Measurements from ENCODE around the gene SLC7A7.
"Not testable (repeated sequence)": the region's sequence is repeated elsewhere in the genome, so short reads cannot be mapped to it uniquely, and the experiment has no call there.

SLC7A7 gene

GRCh38 chr14:22757972-22758650, 57.1 kb downstream of the SLC7A7 start:
- DNase-seq (ENCODE audit: low read depth, low spot score), result not testable (repeated sequence)

GRCh38 chr14:22753586-22753985, 61.6 kb downstream of the SLC7A7 start:
- DNase-seq (ENCODE audit: low read depth, low spot score), result no peak

GRCh38 chr14:22752422-22752821, 62.8 kb downstream of the SLC7A7 start:
- DNase-seq (ENCODE audit: low read depth, low spot score), result no peak

DNA sequence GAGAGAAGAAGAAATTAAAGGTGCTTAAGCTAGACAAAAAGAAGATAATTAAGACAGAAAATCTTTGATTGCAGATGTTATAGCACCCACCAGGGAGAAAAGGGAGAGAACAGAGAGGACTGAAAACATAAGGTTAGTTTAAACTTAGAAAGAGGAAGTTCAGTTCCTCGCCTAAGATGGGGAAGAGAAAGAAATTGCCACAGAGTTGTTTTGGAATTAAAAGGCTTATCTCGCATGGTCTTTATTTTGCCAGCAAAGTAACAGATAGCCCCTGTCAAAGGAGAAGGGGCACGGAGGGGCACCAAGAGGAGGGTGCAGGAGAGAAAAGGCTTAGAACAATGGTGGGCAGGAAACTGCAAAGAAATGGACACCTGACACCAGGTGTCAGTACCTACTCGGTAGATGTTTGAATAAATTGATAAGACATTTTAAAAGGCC, 66.6 kb downstream of the SLC7A7 start:
- DNase-seq (ENCODE audit: low read depth, low spot score), result no peak

DNA sequence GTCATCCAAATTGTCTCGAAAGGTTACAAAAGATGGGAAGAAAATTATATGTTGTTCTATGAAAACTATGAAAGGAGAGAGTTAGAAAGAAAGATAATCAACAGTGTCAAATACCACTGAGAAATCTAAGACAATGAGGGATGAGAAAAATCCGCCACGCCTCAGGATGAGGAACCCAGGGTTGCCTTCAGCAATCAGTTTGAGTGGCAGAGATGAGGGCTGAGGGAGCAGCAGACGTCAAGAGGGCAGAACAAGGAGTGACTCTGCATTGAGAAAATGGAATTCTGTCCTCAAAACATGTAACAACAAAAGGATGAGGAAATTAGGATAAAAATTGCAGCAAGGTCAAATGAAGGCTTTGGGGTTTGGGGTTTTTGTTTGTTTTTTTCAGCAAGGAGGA, 67.0 kb downstream of the SLC7A7 start:
- DNase-seq (ENCODE audit: low read depth, low spot score), result no peak

- DNase-seq (ENCODE audit: low read depth, low spot score), result no peak
Measured at GRCh38 chr14:22747769-22748168, 67.5 kb downstream of the SLC7A7 start.

DNA sequence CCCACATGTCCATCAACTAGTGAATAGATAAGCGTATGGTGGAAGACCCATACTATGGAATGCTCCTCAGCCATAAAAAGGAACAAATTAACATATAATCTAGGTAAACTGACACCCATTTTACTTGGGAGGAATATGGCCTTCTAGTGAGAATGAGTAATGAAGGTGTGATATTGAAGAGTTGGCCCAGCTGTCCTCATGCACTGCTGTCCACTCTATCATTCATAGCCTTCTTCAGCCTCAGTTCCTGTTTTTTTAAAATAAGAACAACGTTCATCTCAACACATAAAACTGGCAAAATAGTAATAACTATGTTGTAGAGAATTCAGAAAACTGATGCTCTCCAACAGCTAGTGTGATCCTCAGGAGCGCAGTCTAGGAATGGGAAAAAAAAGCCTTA, 75.2 kb downstream of the SLC7A7 start:
- DNase-seq (ENCODE audit: low read depth, low spot score), result no peak

- no peak for DNase-seq (ENCODE audit: low read depth, low spot score)
Measured at GRCh38 chr14:22739423-22739822, 75.8 kb downstream of the SLC7A7 start.

DNA sequence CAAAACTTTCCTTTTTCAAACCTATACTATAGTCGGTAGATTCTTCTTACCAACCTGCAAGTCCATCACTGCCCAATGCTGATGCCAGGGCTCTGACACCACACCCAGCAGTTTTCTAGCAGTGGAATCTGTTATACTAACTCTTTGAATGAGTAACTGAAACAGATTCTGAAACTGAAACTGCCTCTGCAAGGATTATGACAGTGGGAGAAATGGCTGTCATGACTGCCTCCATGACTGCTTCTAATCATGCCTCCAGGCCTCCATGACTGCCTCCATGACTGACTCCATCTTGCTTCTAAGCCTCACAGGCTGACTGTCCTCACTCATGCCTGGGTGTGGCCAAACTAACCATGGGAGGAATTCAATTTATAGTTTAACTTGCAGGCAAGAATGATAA, 78.2 kb downstream of the SLC7A7 start:
- DNase-seq (ENCODE audit: low read depth, low spot score), result no peak

DNA sequence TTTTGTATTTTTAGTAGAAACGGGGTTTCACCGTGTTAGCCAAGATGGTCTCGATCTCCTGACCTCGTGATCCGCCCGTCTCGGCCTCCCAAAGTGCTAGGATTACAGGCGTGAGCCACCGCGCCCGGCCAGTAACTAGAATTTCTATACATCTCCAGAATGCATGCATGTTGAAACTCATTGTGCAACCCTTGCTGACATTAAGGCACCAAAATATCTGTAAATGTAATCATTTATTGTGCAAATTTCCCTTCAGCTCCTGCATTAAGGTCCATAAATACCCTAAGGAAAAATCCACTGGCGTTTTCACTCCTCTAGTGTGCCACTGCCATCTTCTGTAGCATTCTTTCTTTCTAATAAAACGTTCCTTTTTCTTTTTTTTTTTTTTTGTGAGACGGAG, 78.9 kb downstream of the SLC7A7 start:
- not testable (repeated sequence) for DNase-seq (ENCODE audit: low read depth, low spot score)

DNA sequence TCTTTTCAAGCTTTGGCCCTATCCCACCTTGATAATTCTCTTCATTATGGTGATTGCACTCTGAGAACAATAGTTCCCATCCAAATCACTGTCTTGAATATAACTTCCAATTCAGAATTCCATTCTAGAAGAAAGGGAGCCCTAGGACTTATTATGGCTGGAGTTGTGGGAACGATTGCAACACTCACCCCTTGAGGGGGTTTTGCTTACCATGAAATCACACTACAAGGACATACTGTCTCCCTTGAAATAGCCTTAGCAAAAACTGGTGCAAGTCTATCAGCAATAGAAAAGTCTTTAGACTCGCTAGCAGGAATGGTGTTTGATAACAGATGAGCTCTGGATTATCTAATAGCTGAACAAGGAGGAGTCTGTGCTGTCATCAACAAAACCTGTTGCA, 80.1 kb downstream of the SLC7A7 start:
- DNase-seq (ENCODE audit: low read depth, low spot score), result no peak

GRCh38 chr14:22733829-22734228, 81.4 kb downstream of the SLC7A7 start:
- DNase-seq (ENCODE audit: low read depth, low spot score), result no peak

GRCh38 chr14:22732062-22732461, 83.2 kb downstream of the SLC7A7 start:
- not testable (repeated sequence) for DNase-seq (ENCODE audit: low read depth, low spot score)

GRCh38 chr14:22726012-22726411, 89.2 kb downstream of the SLC7A7 start:
- no peak for DNase-seq (ENCODE audit: low read depth, low spot score)

- not testable (repeated sequence) for DNase-seq (ENCODE audit: low read depth, low spot score)
Measured at GRCh38 chr14:22725374-22725773, 89.9 kb downstream of the SLC7A7 start.

DNA sequence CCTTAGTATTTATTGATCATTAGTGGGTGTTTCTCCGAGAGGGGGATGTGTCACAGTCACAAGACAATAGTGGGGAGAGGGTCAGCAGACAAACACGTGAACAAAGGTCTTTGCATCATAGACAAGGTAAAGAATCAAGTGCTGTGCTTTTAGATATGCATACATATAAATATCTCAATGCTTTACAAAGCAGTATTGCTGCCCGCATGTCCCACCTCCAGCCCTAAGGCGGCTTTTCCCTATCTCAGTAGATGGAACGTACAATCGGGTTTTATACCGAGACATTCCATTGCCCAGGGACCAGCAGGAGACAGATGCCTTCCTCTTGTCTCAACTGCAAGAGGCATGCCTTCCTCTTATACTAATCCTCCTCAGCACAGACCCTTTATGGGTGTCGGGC, 90.4 kb downstream of the SLC7A7 start:
- not testable (repeated sequence) for DNase-seq (ENCODE audit: low read depth, low spot score)

DNA sequence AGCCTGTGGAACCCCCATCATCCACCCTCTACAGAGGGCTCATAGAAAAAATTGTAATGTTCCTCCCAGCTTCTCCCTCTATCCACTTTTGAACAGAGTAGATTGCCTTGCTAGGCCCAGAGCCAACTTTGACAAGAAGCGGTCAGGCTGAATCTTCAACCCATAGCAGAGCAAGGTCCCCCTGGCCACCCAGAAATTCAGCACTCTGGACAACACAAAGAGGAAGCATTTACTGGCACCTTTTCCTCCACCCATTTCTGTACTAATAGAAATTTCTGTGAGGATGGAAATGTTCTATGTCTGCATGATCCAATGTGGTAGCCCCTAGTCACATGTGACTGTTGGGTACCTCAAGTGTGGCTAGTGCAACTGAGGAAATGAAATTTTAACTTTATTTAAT, 91.4 kb downstream of the SLC7A7 start:
- no peak for DNase-seq (ENCODE audit: low read depth, low spot score)
